ENCODE results near the gene YPEL1.

The YPEL1 gene, protein sequence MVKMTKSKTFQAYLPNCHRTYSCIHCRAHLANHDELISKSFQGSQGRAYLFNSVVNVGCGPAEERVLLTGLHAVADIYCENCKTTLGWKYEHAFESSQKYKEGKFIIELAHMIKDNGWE

GRCh38 chr22:21735200-21736083 is at the start of gene YPEL1:
TSS of gene YPEL1 (minus strand) at chr22:21735794. CDS start at chr22:21710744, 25,050 bp downstream.
- Histone ChIP-seq H3K27me3 (ENCODE audit: control insufficient read depth, insufficient read depth, low read length) (peaks cover 35% of the 10 kb centered on the region), H3K36me3 (ENCODE audit: control insufficient read depth, low read depth, low read length) (no peaks in the 10 kb centered on the region), H3K4me1 (ENCODE audit: control insufficient read depth, low read depth, low read length) (peaks cover 4% of the 10 kb centered on the region), H3K27ac (ENCODE audit: low read length) (no peak within 1 kb of the TSS), H3K9me3 (ENCODE audit: control insufficient read depth, low read depth, low read length) (no peaks in the 10 kb centered on the region), H3K9ac (ENCODE audit: low read length) (peak within 1 kb of the TSS; percentile 68), H3K4me3 (ENCODE audit: low read length) (peak within 1 kb of the TSS; percentile 74)

- no peak overlapping the region for H3K27ac ChIP-seq (ENCODE audit: low read length)
- no peaks in the 10 kb centered on the region for H3K9me3 ChIP-seq (ENCODE audit: control insufficient read depth, low read depth, low read length)
- no peaks in the 10 kb centered on the region for H3K27me3 ChIP-seq (ENCODE audit: control insufficient read depth, insufficient read depth, low read length)
- H3K4me3 ChIP-seq (ENCODE audit: low read length) = no peak overlapping the region
- no peaks in the 10 kb centered on the region for H3K4me1 ChIP-seq (ENCODE audit: control insufficient read depth, low read depth, low read length)
- peaks cover 15% of the 10 kb centered on the region for H3K36me3 ChIP-seq (ENCODE audit: control insufficient read depth, low read depth, low read length)
- H3K9ac ChIP-seq (ENCODE audit: low read length) = no peak overlapping the region
Measured at GRCh38 chr22:21780259-21780658, 44.7 kb upstream of the YPEL1 start.

GRCh38 chr22:21779444-21779843 is 43.9 kb upstream of the YPEL1 start:
- no peaks in the 10 kb centered on the region for H3K4me1 ChIP-seq (ENCODE audit: control insufficient read depth, low read depth, low read length)
- peaks cover 9% of the 10 kb centered on the region for H3K36me3 ChIP-seq (ENCODE audit: control insufficient read depth, low read depth, low read length)
- no peak overlapping the region for H3K9ac ChIP-seq (ENCODE audit: low read length)
- no peak overlapping the region for H3K4me3 ChIP-seq (ENCODE audit: low read length)
- no peaks in the 10 kb centered on the region for H3K27me3 ChIP-seq (ENCODE audit: control insufficient read depth, insufficient read depth, low read length)
- H3K9me3 ChIP-seq (ENCODE audit: control insufficient read depth, low read depth, low read length) = no peaks in the 10 kb centered on the region
- H3K27ac ChIP-seq (ENCODE audit: low read length) = no peak overlapping the region

GRCh38 chr22:21778705-21779363 is 43.2 kb upstream of the YPEL1 start:
- H3K4me3 ChIP-seq (ENCODE audit: low read length) = no peak overlapping the region
- no peaks in the 10 kb centered on the region for H3K27me3 ChIP-seq (ENCODE audit: control insufficient read depth, insufficient read depth, low read length)
- H3K36me3 ChIP-seq (ENCODE audit: control insufficient read depth, low read depth, low read length) = peaks cover 12% of the 10 kb centered on the region
- H3K9ac ChIP-seq (ENCODE audit: low read length) = no peak overlapping the region
- no peaks in the 10 kb centered on the region for H3K9me3 ChIP-seq (ENCODE audit: control insufficient read depth, low read depth, low read length)
- no peak overlapping the region for H3K27ac ChIP-seq (ENCODE audit: low read length)
- no peaks in the 10 kb centered on the region for H3K4me1 ChIP-seq (ENCODE audit: control insufficient read depth, low read depth, low read length)

GRCh38 chr22:21771631-21771976 is 36.0 kb upstream of the YPEL1 start:
- H3K4me3 ChIP-seq (ENCODE audit: low read length) = no peak overlapping the region
- H3K4me1 ChIP-seq (ENCODE audit: control insufficient read depth, low read depth, low read length) = no peaks in the 10 kb centered on the region
- no peak overlapping the region for H3K27ac ChIP-seq (ENCODE audit: low read length)
- H3K36me3 ChIP-seq (ENCODE audit: control insufficient read depth, low read depth, low read length) = peaks cover 48% of the 10 kb centered on the region
- H3K9me3 ChIP-seq (ENCODE audit: control insufficient read depth, low read depth, low read length) = no peaks in the 10 kb centered on the region
- H3K27me3 ChIP-seq (ENCODE audit: control insufficient read depth, insufficient read depth, low read length) = no peaks in the 10 kb centered on the region
- no peak overlapping the region for H3K9ac ChIP-seq (ENCODE audit: low read length)

DNA sequence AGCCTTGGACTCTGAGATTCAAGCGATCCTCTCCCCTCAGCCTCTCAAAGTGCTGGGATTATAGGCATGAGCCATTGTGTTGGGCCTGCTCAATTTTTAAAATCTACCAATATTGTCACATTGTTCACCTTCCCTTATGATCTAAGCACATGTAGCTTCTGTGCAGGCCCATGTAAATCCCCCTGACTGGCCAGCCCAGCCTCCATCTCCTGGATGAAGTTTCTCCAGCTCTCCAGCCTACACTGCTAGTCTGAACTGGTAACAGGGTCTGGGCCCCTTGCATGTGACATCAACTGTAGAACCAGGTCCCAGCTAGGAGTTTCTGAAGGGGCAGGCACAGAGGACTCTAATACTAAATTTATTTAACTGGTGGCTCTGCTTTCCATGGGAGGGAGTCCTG is 32.8 kb upstream of the YPEL1 start:
- no peaks in the 10 kb centered on the region for H3K27me3 ChIP-seq (ENCODE audit: control insufficient read depth, insufficient read depth, low read length)
- H3K4me1 ChIP-seq (ENCODE audit: control insufficient read depth, low read depth, low read length) = no peaks in the 10 kb centered on the region
- no peak overlapping the region for H3K27ac ChIP-seq (ENCODE audit: low read length)
- H3K4me3 ChIP-seq (ENCODE audit: low read length) = no peak overlapping the region
- H3K9ac ChIP-seq (ENCODE audit: low read length) = no peak overlapping the region
- no peaks in the 10 kb centered on the region for H3K9me3 ChIP-seq (ENCODE audit: control insufficient read depth, low read depth, low read length)
- peaks cover 73% of the 10 kb centered on the region for H3K36me3 ChIP-seq (ENCODE audit: control insufficient read depth, low read depth, low read length)

DNA sequence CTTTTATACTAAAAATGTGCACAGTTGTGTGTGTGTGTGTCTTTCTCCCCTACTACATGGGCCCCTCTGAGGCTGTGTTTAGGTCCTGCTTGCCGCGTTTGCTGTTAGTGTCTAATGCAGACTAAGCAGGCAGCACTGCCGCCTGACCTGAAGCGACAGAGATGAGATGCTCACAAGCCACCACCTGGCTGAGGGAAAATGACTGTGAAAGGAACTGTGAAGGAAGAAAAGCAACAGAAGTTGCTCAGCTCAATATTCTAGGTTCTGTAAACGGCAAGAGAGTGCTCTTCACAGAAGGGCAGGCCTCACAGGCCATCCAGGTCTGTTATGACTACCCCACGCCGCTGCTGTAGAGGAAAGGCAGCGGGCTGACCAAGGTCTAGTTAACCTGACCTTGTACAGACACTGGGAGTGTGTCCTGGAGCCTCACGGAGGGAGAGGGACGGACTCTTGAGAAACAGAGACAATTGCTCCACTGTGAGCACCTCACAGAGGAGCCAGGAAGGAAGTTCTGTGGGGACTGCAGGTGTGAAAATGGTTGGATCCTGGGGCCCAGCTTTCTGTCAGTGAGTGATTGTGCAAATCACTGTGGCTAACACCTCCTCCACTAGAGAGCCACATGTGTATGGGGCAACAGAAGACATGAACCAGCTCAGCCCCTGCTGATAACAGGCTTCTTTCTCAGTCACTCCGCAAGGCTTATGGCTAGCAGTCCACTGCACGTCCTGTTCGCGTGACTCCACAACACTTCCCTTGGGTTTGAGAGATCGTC is 31.3 kb upstream of the YPEL1 start:
- Histone ChIP-seq H3K9ac (ENCODE audit: low read length) (no peak overlapping the region), H3K36me3 (ENCODE audit: control insufficient read depth, low read depth, low read length) (peaks cover 75% of the 10 kb centered on the region), H3K4me1 (ENCODE audit: control insufficient read depth, low read depth, low read length) (no peaks in the 10 kb centered on the region), H3K27me3 (ENCODE audit: control insufficient read depth, insufficient read depth, low read length) (no peaks in the 10 kb centered on the region), H3K4me3 (ENCODE audit: low read length) (no peak overlapping the region), H3K27ac (ENCODE audit: low read length) (no peak overlapping the region), H3K9me3 (ENCODE audit: control insufficient read depth, low read depth, low read length) (no peaks in the 10 kb centered on the region)

DNA sequence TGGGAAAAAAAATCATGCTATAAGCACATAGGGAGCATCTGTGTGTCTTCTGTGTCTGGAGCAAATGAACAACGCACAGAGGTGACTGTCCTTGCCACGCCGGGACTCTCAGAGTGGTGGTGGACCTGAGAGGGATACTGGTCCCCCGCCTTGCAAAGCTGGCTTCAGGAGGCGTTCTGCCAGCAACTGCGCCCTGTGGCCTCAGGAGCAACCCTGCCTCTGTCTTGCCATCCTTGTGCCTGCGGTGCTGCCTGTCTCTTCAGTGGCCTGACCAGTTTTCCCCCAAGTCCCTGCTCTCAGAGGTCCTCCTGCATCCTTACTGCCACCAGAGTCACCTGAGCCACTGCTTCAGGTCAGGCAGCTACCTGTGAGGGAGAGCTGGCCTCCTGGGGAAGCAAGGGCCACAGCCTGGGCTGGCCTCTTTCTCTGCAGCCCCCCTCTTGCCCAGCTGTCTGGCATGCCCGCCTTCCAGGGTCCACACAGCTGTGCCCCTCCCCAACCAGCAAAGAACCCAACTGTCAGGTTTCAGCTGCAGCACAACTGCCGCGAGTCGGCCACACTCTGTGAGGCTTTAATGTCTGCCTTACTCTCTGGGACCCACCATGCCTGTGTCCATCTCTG is 30.4 kb upstream of the YPEL1 start:
- no peak overlapping the region for H3K9ac ChIP-seq (ENCODE audit: low read length)
- no peaks in the 10 kb centered on the region for H3K9me3 ChIP-seq (ENCODE audit: control insufficient read depth, low read depth, low read length)
- peaks cover 78% of the 10 kb centered on the region for H3K36me3 ChIP-seq (ENCODE audit: control insufficient read depth, low read depth, low read length)
- H3K4me3 ChIP-seq (ENCODE audit: low read length) = no peak overlapping the region
- H3K27ac ChIP-seq (ENCODE audit: low read length) = no peak overlapping the region
- H3K4me1 ChIP-seq (ENCODE audit: control insufficient read depth, low read depth, low read length) = no peaks in the 10 kb centered on the region
- H3K27me3 ChIP-seq (ENCODE audit: control insufficient read depth, insufficient read depth, low read length) = no peaks in the 10 kb centered on the region

DNA sequence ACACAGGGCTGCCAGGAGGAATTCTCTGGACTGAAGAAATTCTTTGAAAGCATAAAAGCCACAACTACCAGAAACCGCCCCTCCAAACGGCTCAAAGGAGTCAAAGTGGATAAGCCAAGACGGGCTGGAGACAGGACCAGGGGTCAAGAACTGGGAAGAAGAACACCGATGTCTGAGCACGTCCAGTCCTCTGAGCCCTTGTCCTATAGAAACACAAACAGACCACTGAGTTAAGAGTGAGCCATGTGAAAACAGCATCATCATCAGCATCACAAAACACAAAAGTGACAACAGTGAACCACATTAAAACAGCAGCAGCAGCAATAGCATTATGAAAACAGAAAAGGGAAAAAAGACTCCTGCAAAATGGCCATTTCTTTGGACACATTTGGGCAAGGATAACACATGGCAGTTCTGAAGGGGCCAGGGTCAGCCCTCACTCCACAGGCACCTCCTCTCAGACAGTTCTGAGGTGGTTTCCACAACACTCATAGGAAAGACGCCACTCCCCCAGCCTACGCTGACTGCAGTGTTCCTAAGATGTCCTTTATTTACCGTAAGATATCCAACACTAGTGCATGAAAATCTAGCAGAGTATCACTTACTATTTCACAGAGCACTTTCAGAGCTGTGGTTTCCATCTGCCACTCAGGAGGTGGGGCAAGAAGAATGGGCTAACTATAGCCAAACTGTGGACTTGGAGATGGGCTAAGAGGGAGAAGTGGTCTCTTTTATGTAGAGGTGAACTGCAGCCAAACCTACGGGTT is 28.6 kb upstream of the YPEL1 start:
- H3K27me3 ChIP-seq (ENCODE audit: control insufficient read depth, insufficient read depth, low read length) = no peaks in the 10 kb centered on the region
- H3K9ac ChIP-seq (ENCODE audit: low read length) = no peak overlapping the region
- no peak overlapping the region for H3K4me3 ChIP-seq (ENCODE audit: low read length)
- no peaks in the 10 kb centered on the region for H3K4me1 ChIP-seq (ENCODE audit: control insufficient read depth, low read depth, low read length)
- H3K9me3 ChIP-seq (ENCODE audit: control insufficient read depth, low read depth, low read length) = no peaks in the 10 kb centered on the region
- peaks cover 71% of the 10 kb centered on the region for H3K36me3 ChIP-seq (ENCODE audit: control insufficient read depth, low read depth, low read length)
- H3K27ac ChIP-seq (ENCODE audit: low read length) = no peak overlapping the region

- no peak overlapping the region for H3K27ac ChIP-seq (ENCODE audit: low read length)
Measured at GRCh38 chr22:21762712-21763581, 27.4 kb upstream of the YPEL1 start.

More at GRCh38 chr22:21762712-21763581, 27.4 kb upstream of the YPEL1 start:
- Histone ChIP-seq H3K4me3 (ENCODE audit: low read length) (no peak overlapping the region), H3K9me3 (ENCODE audit: control insufficient read depth, low read depth, low read length) (no peaks in the 10 kb centered on the region), H3K27me3 (ENCODE audit: control insufficient read depth, insufficient read depth, low read length) (no peaks in the 10 kb centered on the region), H3K36me3 (ENCODE audit: control insufficient read depth, low read depth, low read length) (peaks cover 61% of the 10 kb centered on the region), H3K4me1 (ENCODE audit: control insufficient read depth, low read depth, low read length) (no peaks in the 10 kb centered on the region), H3K9ac (ENCODE audit: low read length) (no peak overlapping the region)

All from iPS-18a (cell line).